ENCODE measurements around the gene S100A11. TPM values are rescaled to one million over a fixed set of nuclear protein-coding genes. Genes with fewer than 3 reads are reported as not detected.

The S100A11 gene
- total RNA-seq, 1 donor from 2014 or later = 66.9 TPM

DNA sequence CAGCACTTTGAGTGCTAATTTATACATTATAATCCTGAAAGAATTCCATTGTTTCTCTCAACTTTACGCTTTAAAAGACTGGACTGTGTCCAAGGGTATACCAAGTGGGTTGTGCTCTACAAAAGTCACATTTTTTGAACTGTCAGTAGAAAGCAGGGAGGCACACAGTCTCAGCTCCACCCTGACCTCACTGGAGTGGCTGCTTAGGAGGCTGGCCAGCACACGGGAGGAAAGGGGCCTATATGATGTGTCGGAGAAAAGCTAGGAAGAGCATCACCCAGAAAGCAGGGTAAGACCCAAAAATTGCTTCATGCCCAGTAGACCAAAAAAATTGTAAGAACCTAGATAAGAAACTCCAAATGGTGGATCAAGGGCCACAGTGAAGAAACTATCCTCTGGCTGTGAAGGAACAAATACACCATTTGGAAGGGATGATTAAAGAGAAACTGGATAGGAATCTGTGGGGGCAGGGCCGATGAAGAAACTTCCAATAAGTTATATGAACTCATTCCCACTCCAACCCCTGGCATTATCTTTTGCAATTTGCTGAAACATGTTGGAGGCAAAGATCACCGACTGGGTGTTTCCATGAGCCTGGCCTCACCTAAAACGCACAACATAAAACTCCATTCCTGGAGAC, 45.0 kb downstream of the S100A11 start:
- H3K36me3 ChIP-seq = no peaks in the 10 kb centered on the region
- DNase-seq = no peak
- H3K4me3 ChIP-seq = peak overlapping the region; percentile 94
- intact Hi-C loops (cut with micrococcal nuclease) = no loop called here
- no peaks in the 10 kb centered on the region for H3K27me3 ChIP-seq (ENCODE audit: low read depth)
- H3K27ac ChIP-seq (replicated peaks) = peak overlapping the region; percentile 98
- H3K4me1 ChIP-seq = peaks cover 86% of the 10 kb centered on the region
- TF ChIP-seq, protein P1, sequence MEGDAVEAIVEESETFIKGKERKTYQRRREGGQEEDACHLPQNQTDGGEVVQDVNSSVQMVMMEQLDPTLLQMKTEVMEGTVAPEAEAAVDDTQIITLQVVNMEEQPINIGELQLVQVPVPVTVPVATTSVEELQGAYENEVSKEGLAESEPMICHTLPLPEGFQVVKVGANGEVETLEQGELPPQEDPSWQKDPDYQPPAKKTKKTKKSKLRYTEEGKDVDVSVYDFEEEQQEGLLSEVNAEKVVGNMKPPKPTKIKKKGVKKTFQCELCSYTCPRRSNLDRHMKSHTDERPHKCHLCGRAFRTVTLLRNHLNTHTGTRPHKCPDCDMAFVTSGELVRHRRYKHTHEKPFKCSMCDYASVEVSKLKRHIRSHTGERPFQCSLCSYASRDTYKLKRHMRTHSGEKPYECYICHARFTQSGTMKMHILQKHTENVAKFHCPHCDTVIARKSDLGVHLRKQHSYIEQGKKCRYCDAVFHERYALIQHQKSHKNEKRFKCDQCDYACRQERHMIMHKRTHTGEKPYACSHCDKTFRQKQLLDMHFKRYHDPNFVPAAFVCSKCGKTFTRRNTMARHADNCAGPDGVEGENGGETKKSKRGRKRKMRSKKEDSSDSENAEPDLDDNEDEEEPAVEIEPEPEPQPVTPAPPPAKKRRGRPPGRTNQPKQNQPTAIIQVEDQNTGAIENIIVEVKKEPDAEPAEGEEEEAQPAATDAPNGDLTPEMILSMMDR (IDR thresholded peaks at IDR 0.05; ENCODE audit: borderline replicate concordance) = no peak
- H3K9me3 ChIP-seq (replicated peaks) = no peaks in the 10 kb centered on the region

DNA sequence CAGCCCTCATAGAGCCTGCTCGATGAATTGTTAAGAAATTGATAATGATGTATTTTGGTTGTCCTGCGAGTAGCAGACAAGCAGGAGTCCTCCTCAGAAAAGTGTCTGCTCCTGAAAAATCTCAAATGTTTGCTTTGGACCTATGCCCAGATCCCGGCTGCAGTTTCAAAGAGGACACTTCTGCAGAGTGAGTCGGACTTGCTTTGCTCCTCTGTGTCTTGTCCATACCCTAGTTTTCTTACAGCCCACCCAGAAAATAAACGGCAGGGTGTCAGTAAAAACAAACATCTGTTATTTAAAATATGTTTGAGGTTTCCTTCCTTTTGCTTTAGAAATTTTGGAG, 46.0 kb downstream of the S100A11 start:
- Histone ChIP-seq H3K36me3 (peaks cover 7% of the 10 kb centered on the region), H3K27ac (replicated peaks) (peak overlapping the region; percentile 98), H3K4me3 (peak overlapping the region; percentile 94), H3K27me3 (ENCODE audit: low read depth) (no peaks in the 10 kb centered on the region), H3K9me3 (replicated peaks) (no peaks in the 10 kb centered on the region), H3K4me1 (peaks cover 94% of the 10 kb centered on the region)
- TF ChIP-seq, protein P1 (IDR thresholded peaks at IDR 0.05; ENCODE audit: borderline replicate concordance) = no peak
- DNase-seq = no peak
- intact Hi-C loops (cut with micrococcal nuclease) = no loop called here

DNA sequence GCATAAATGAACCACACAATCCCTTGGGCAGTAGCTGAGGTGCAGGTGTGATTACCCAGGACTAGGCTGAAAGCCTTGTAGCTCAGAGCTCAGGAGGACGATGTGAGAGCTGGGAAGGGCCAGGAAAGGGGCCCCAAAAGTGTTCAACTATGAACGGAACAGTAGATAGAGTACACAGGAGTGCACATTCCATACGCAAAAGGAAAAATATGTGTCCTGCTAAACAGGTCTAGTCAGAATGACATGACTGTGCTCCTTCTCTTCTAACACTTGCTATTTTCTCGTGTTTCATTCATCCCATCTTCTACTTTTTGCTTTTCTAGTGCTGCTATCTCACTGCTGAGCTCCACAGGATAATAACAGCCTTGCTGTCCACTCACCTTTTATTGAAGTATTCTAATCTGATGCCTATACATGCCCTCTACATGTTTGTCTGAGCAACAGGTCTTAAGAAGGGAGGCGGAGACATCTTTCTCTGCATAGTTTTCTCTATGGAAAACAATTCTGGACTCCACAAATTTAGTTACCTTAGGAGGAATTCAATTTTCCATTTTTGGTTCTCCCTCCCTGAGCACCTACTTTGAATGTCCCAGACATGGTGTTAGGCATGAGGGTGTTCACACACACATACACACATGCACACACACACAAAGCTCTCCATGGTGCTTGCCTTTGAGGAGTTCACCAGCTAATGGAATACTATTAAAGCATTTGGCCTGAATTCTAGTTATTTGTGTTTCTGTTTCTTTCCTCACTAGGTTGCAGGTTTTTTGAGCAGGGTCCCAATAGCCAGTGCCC, 46.5 kb downstream of the S100A11 start:
- Histone ChIP-seq H3K9me3 (replicated peaks) (no peaks in the 10 kb centered on the region), H3K36me3 (peaks cover 13% of the 10 kb centered on the region), H3K4me1 (peaks cover 99% of the 10 kb centered on the region), H3K4me3 (peak overlapping the region; percentile 94), H3K27me3 (ENCODE audit: low read depth) (no peaks in the 10 kb centered on the region), H3K27ac (replicated peaks) (peak overlapping the region; percentile 98)
- TF ChIP-seq, protein P1 (IDR thresholded peaks at IDR 0.05; ENCODE audit: borderline replicate concordance) = no peak
- no peak for DNase-seq
- intact Hi-C loops (cut with micrococcal nuclease) = no loop called here

DNA sequence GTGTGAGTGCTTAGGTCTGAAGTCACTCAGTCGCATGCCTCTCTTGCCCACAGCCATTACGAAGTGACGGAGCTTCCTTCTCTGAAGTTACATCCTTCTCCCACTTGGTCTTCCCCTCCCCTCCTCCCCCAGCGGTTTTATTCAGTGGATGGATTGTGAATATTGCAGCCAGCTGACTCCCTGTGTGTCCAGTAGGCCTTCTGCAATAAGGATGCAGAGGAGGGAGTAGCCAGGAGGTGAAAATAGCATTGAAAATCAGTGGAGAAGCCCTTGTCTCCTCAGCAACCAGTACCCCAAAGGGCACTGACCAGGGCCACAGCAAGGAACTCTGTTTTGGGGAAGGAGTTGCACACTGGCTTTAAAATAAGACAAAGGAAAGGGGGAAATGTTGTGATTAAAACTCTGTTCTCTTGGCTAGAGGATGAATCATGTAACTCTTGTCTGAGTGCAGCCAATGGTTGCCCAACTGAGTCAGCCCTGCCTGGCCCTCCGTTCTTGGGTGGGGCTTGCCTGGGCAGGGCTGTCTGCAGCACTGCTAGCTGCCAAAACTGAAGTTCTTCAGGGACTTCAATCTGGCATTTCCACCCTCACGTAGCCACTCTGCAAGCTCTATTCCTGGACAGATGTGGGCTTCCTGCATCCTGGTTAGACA, 47.5 kb downstream of the S100A11 start:
- H3K27me3 ChIP-seq (ENCODE audit: low read depth) = no peaks in the 10 kb centered on the region
- H3K9me3 ChIP-seq (replicated peaks) = no peaks in the 10 kb centered on the region
- peaks cover 22% of the 10 kb centered on the region for H3K36me3 ChIP-seq
- peaks cover 99% of the 10 kb centered on the region for H3K4me1 ChIP-seq
- peak overlapping the region; percentile 98 for H3K27ac ChIP-seq (replicated peaks)
- H3K4me3 ChIP-seq = peak overlapping the region; percentile 94
- TF ChIP-seq, protein P1 (IDR thresholded peaks at IDR 0.05; ENCODE audit: borderline replicate concordance) = no peak
- DNase-seq = peak; percentile 60
- intact Hi-C loops (cut with micrococcal nuclease) = no loop called here

DNA sequence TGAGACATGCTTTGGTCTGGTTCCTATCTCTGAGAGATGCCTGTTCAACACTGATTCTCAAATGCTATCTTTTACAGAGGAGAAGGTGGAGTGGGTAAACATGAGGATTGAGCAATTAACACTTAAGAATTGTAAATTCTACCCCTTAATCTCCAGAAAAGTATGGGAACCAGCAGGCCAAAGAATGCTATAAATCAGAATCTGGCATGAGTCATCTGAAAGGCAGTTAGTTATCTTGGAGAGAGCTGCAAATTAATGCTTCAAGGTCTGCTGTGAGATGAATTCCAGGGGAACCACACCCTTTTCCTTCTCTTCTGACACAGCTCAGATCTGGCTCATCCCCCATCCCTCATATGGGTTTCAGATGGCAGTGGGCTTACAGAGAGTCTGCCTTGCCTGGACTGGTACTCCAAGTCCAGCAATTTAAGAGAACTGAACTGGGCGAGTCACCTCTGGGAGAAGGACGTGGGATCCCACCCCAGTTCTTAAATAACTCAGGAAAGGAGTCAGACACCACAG, 48.3 kb downstream of the S100A11 start:
- TF ChIP-seq, protein P1 (IDR thresholded peaks at IDR 0.05; ENCODE audit: borderline replicate concordance) = no peak
- peaks cover 99% of the 10 kb centered on the region for H3K4me1 ChIP-seq
- H3K4me3 ChIP-seq = peak overlapping the region; percentile 94
- H3K27me3 ChIP-seq (ENCODE audit: low read depth) = no peaks in the 10 kb centered on the region
- no peaks in the 10 kb centered on the region for H3K9me3 ChIP-seq (replicated peaks)
- H3K27ac ChIP-seq (replicated peaks) = peak overlapping the region; percentile 98
- peaks cover 31% of the 10 kb centered on the region for H3K36me3 ChIP-seq
- DNase-seq = no peak
- intact Hi-C loops (cut with micrococcal nuclease) = no loop called here
